GM23338 (cell line): ENCODE data around the gene MRPS22. TPM values are rescaled to one million over a fixed set of nuclear protein-coding genes. Genes with fewer than 3 reads are reported as not detected.

Source experiments
- ATAC-seq: fragments of 200-7000 bp; cut with Tn5 transposase; 3 replicates; pipeline ENCODE4 v1.9.1; 2020
- DNase-seq: peaks from one replicate; pipeline ENCODE4 v3.0.0-alpha.2; 2015; ENCODE audit warnings: low spot score
- H2AFZ ChIP-seq: fragments of 200-600 bp; sonication (generic); 2 replicates; pipeline ENCODE4 v1.8.0; 2016; ENCODE audit warnings: antibody characterized with exemption, mild to moderate bottlenecking, moderate library complexity
- H3F3A ChIP-seq: fragments of 200-600 bp; sonication (generic); replicated peaks from 2 replicates; pipeline ENCODE4 v1.8.0; 2017; ENCODE audit warnings: antibody characterized with exemption, mixed run types, low read depth
- H3K27ac ChIP-seq: fragments of 200-600 bp; sonication (generic); 2 replicates; pipeline ENCODE4 v1.6.1; 2016; ENCODE audit warnings: low read depth
- H3K27me3 ChIP-seq: fragments of 200-600 bp; sonication (generic); 2 replicates; pipeline ENCODE4 v1.8.0; 2016; ENCODE audit warnings: mild to moderate bottlenecking, mixed run types, moderate library complexity; ENCODE audit not compliant: insufficient read depth
- H3K36me3 ChIP-seq: fragments of 200-600 bp; sonication (generic); 2 replicates; pipeline ENCODE4 v1.8.0; 2016; ENCODE audit warnings: mild to moderate bottlenecking; ENCODE audit not compliant: insufficient read depth
- H3K4me1 ChIP-seq: fragments of 200-600 bp; sonication (generic); 2 replicates; pipeline ENCODE4 v1.8.0; 2016; ENCODE audit warnings: mild to moderate bottlenecking, moderate library complexity; ENCODE audit not compliant: insufficient read depth
- H3K4me2 ChIP-seq: fragments of 200-600 bp; sonication (generic); 2 replicates; pipeline ENCODE4 v1.7.1; 2017; ENCODE audit warnings: mixed run types
- H3K4me3 ChIP-seq: fragments of 200-600 bp; sonication (generic); 2 replicates; pipeline ENCODE4 v1.6.1; 2016; ENCODE audit warnings: mixed run types
- H3K79me2 ChIP-seq: fragments of 200-600 bp; sonication (generic); replicated peaks from 2 replicates; pipeline ENCODE4 v1.8.0; 2017; ENCODE audit warnings: mild to moderate bottlenecking; ENCODE audit not compliant: insufficient read depth
- H3K9me2 ChIP-seq: fragments of 200-600 bp; sonication (generic); 2 replicates; pipeline ENCODE4 v1.8.0; 2017; ENCODE audit not compliant: insufficient read depth
- H4K20me1 ChIP-seq: fragments of 200-600 bp; sonication (generic); replicated peaks from 2 replicates; pipeline ENCODE4 v1.8.0; 2017; ENCODE audit warnings: mild to moderate bottlenecking; ENCODE audit not compliant: insufficient read depth
- H3K27ac Mint-ChIP-seq: 2 replicates; pipeline ENCODE4 v1.8.0; 2020; ENCODE audit warnings: inconsistent platforms, mild to moderate bottlenecking, moderate library complexity, mixed read lengths
- H3K27me3 Mint-ChIP-seq: 3 replicates; pipeline ENCODE4 v1.8.0; 2022; ENCODE audit warnings: low read depth, mild to moderate bottlenecking, moderate library complexity, mixed read lengths, inconsistent platforms; ENCODE audit not compliant: insufficient read depth, poor library complexity
- H3K36me3 Mint-ChIP-seq: 3 replicates; pipeline ENCODE4 v1.8.0; 2021; ENCODE audit warnings: low read depth, mild to moderate bottlenecking, inconsistent platforms, moderate library complexity, mixed read lengths
- H3K4me1 Mint-ChIP-seq: 3 replicates; pipeline ENCODE4 v1.8.0; 2020; ENCODE audit warnings: mild to moderate bottlenecking, inconsistent platforms, mixed read lengths
- H3K4me3 Mint-ChIP-seq: 3 replicates; pipeline ENCODE4 v1.8.0; 2021; ENCODE audit warnings: moderate library complexity, mild to moderate bottlenecking, inconsistent platforms, mixed read lengths
- H3K9me3 Mint-ChIP-seq: 3 replicates; pipeline ENCODE4 v1.8.0; 2020; ENCODE audit warnings: moderate library complexity, mild to moderate bottlenecking, inconsistent platforms, mixed read lengths
- CREB1 ChIP-seq: fragments of 250-450 bp; sonication (Bioruptor Pico); IDR thresholded peaks from 2 replicates; pipeline ENCODE4 v1.5.0; 2020; ENCODE audit warnings: low read depth, mild to moderate bottlenecking, moderate library complexity
- EZH2 ChIP-seq: fragments of 200-600 bp; sonication (generic); IDR thresholded peaks from one replicate; pipeline ENCODE4 v1.8.0; 2017; ENCODE audit warnings: antibody characterized with exemption, mild to moderate bottlenecking, low read depth; ENCODE audit not compliant: unreplicated experiment
- EZH2phosphoT487 ChIP-seq: fragments of 200-600 bp; sonication (generic); IDR thresholded peaks from one replicate; pipeline ENCODE4 v1.8.1; 2018; ENCODE audit warnings: antibody characterized with exemption; ENCODE audit not compliant: unreplicated experiment
- NANOG ChIP-seq: IDR thresholded peaks from 2 replicates; pipeline ENCODE4 v1.6.1; 2016; ENCODE audit warnings: antibody characterized with exemption, borderline replicate concordance
- POLR2AphosphoS5 ChIP-seq: IDR thresholded peaks from 2 replicates; pipeline ENCODE4 v1.6.1; 2016; ENCODE audit warnings: antibody characterized with exemption, low read depth
- STAT1 ChIP-seq: IDR thresholded peaks from one replicate; pipeline ENCODE4 v1.6.1; 2016; ENCODE audit warnings: antibody characterized with exemption; ENCODE audit not compliant: unreplicated experiment
- ZNF331 ChIP-seq: fragments of 250-450 bp; sonication (Bioruptor Pico); IDR thresholded peaks from 2 replicates; pipeline ENCODE4 v1.5.0; 2020; ENCODE audit warnings: low read depth, mild to moderate bottlenecking, moderate library complexity
- polyA plus RNA-seq: library from polyadenylated mRNA; unstranded; fragments of >200 nt; fragmentation: Nextera tagmentation; extraction: Ambion mirVana; gene quantifications from 2 replicates; pipeline ENCODE4 v1.2.1, GENCODE V29; 2016
- total RNA-seq: library from RNA; depleted of rRNA; stranded (reverse); fragments of >200 nt; shearing (Covaris generic); gene quantifications from 2 replicates; pipeline ENCODE4 v1.2.3, GENCODE V29; 2014
- TF ChIP-seq, protein P1 (sequence below): IDR thresholded peaks from 2 replicates; pipeline ENCODE4 v1.6.1; 2016; ENCODE audit warnings: antibody characterized with exemption
- TF ChIP-seq, protein P2 (sequence below): fragments of 250-450 bp; sonication (Bioruptor Pico); IDR thresholded peaks from 2 replicates; pipeline ENCODE4 v1.5.0; 2020; ENCODE audit warnings: mild to moderate bottlenecking, moderate library complexity
- TF ChIP-seq, protein P3 (sequence below): IDR thresholded peaks from one replicate; pipeline ENCODE4 v1.6.1; 2018; ENCODE audit warnings: antibody characterized with exemption; ENCODE audit not compliant: unreplicated experiment

MRPS22 gene
- total and polyA plus RNA-seq, 2 experiments from 2014 or later = 58.4 to 65.6 TPM

DNA sequence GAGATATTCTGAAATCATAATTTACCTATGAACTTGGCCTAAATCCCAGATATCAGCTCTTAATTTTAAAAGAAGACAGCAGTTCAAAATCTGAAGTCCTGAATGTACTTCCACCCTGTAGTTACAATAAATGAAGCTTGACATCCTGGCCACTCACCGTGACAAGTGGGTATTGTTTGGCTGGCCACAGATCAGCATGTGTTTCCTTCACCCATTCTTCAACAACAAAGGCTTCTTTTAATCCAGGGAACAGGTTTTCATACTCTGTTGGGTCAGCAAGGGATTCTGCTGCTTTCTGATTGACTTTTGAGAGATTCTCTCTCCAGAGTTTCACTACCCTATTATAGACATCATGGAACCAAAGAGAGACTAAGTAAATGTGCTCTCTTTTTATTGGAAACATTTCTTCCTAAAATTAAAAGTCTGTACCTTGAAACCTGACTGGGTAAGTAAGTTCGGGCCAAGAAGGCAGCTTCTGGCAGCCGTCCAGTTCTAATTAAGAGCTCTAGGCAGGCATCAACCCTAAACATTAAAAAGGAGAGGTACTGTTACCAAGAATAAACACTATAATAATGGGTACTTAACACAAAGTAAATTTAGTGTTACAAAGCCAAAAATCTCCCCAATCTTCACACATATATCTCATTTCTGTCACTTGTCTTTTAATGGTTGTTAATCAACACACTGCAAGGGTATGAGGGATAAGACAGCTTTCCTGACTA, 15.2 kb downstream of the MRPS22 start:
- DNase-seq = no peak
- H3K27me3 ChIP-seq = no peaks in the 10 kb centered on the region
- no peaks in the 10 kb centered on the region for H4K20me1 ChIP-seq
- H3K9me3 Mint-ChIP-seq = no peaks in the 10 kb centered on the region
- peaks cover 69% of the 10 kb centered on the region for H3K36me3 Mint-ChIP-seq
- no peak for ATAC-seq
- H3K4me3 ChIP-seq = no peak overlapping the region
- no peaks in the 10 kb centered on the region for H3K9me2 ChIP-seq
- no peak overlapping the region for H3K4me2 ChIP-seq
- H3K4me1 ChIP-seq = no peaks in the 10 kb centered on the region
- H2AFZ ChIP-seq = no peak overlapping the region
- H3K4me3 Mint-ChIP-seq = no peak overlapping the region
- no peak overlapping the region for H3K27ac Mint-ChIP-seq
- H3K36me3 ChIP-seq = peaks cover 39% of the 10 kb centered on the region
- H3K27me3 Mint-ChIP-seq = no peaks in the 10 kb centered on the region
- no peaks in the 10 kb centered on the region for H3K79me2 ChIP-seq
- H3F3A ChIP-seq = no peaks in the 10 kb centered on the region
- TF ChIP-seq, protein P1, sequence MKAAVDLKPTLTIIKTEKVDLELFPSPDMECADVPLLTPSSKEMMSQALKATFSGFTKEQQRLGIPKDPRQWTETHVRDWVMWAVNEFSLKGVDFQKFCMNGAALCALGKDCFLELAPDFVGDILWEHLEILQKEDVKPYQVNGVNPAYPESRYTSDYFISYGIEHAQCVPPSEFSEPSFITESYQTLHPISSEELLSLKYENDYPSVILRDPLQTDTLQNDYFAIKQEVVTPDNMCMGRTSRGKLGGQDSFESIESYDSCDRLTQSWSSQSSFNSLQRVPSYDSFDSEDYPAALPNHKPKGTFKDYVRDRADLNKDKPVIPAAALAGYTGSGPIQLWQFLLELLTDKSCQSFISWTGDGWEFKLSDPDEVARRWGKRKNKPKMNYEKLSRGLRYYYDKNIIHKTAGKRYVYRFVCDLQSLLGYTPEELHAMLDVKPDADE = no peak
- TF ChIP-seq ZNF331 = no peak
- TF ChIP-seq POLR2AphosphoS5 = no peak
- TF ChIP-seq, protein P2, sequence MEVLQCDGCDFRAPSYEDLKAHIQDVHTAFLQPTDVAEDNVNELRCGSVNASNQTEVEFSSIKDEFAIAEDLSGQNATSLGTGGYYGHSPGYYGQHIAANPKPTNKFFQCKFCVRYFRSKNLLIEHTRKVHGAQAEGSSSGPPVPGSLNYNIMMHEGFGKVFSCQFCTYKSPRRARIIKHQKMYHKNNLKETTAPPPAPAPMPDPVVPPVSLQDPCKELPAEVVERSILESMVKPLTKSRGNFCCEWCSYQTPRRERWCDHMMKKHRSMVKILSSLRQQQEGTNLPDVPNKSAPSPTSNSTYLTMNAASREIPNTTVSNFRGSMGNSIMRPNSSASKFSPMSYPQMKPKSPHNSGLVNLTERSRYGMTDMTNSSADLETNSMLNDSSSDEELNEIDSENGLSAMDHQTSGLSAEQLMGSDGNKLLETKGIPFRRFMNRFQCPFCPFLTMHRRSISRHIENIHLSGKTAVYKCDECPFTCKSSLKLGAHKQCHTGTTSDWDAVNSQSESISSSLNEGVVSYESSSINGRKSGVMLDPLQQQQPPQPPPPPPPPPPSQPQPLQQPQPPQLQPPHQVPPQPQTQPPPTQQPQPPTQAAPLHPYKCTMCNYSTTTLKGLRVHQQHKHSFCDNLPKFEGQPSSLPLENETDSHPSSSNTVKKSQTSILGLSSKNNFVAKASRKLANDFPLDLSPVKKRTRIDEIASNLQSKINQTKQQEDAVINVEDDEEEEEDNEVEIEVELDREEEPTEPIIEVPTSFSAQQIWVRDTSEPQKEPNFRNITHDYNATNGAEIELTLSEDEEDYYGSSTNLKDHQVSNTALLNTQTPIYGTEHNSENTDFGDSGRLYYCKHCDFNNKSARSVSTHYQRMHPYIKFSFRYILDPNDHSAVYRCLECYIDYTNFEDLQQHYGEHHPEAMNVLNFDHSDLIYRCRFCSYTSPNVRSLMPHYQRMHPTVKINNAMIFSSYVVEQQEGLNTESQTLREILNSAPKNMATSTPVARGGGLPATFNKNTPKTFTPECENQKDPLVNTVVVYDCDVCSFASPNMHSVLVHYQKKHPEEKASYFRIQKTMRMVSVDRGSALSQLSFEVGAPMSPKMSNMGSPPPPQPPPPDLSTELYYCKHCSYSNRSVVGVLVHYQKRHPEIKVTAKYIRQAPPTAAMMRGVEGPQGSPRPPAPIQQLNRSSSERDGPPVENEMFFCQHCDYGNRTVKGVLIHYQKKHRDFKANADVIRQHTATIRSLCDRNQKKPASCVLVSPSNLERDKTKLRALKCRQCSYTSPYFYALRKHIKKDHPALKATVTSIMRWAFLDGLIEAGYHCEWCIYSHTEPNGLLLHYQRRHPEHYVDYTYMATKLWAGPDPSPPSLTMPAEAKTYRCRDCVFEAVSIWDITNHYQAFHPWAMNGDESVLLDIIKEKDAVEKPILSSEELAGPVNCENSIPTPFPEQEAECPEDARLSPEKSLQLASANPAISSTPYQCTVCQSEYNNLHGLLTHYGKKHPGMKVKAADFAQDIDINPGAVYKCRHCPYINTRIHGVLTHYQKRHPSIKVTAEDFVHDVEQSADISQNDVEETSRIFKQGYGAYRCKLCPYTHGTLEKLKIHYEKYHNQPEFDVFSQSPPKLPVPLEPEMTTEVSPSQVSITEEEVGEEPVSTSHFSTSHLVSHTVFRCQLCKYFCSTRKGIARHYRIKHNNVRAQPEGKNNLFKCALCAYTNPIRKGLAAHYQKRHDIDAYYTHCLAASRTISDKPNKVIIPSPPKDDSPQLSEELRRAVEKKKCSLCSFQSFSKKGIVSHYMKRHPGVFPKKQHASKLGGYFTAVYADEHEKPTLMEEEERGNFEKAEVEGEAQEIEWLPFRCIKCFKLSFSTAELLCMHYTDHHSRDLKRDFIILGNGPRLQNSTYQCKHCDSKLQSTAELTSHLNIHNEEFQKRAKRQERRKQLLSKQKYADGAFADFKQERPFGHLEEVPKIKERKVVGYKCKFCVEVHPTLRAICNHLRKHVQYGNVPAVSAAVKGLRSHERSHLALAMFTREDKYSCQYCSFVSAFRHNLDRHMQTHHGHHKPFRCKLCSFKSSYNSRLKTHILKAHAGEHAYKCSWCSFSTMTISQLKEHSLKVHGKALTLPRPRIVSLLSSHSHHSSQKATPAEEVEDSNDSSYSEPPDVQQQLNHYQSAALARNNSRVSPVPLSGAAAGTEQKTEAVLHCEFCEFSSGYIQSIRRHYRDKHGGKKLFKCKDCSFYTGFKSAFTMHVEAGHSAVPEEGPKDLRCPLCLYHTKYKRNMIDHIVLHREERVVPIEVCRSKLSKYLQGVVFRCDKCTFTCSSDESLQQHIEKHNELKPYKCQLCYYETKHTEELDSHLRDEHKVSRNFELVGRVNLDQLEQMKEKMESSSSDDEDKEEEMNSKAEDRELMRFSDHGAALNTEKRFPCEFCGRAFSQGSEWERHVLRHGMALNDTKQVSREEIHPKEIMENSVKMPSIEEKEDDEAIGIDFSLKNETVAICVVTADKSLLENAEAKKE (CRISPR knock-in tag) = no peak
- TF ChIP-seq EZH2 = no peak
- no peak for TF ChIP-seq CREB1 (CRISPR knock-in tag)
- TF ChIP-seq, protein P3, sequence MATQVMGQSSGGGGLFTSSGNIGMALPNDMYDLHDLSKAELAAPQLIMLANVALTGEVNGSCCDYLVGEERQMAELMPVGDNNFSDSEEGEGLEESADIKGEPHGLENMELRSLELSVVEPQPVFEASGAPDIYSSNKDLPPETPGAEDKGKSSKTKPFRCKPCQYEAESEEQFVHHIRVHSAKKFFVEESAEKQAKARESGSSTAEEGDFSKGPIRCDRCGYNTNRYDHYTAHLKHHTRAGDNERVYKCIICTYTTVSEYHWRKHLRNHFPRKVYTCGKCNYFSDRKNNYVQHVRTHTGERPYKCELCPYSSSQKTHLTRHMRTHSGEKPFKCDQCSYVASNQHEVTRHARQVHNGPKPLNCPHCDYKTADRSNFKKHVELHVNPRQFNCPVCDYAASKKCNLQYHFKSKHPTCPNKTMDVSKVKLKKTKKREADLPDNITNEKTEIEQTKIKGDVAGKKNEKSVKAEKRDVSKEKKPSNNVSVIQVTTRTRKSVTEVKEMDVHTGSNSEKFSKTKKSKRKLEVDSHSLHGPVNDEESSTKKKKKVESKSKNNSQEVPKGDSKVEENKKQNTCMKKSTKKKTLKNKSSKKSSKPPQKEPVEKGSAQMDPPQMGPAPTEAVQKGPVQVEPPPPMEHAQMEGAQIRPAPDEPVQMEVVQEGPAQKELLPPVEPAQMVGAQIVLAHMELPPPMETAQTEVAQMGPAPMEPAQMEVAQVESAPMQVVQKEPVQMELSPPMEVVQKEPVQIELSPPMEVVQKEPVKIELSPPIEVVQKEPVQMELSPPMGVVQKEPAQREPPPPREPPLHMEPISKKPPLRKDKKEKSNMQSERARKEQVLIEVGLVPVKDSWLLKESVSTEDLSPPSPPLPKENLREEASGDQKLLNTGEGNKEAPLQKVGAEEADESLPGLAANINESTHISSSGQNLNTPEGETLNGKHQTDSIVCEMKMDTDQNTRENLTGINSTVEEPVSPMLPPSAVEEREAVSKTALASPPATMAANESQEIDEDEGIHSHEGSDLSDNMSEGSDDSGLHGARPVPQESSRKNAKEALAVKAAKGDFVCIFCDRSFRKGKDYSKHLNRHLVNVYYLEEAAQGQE = no peak
- no peak for TF ChIP-seq EZH2phosphoT487
- TF ChIP-seq STAT1 = no peak
- no peak for TF ChIP-seq NANOG
- no peak overlapping the region for H3K27ac ChIP-seq
- H3K4me1 Mint-ChIP-seq = no peaks in the 10 kb centered on the region
